Uterus (tissue), 2 donors: ENCODE results near the gene SOX15.

ENCODE experiments used
- POLR2A ChIP-seq, 2 donors: fragments of 450-650 bp; IDR thresholded peaks; one replicate each; pipeline ENCODE4 v1.6.1; 2016; ENCODE audit warnings: antibody characterized with exemption in 2 of 2, mild to moderate bottlenecking in 1 of 2, moderate library complexity in 1 of 2
- TF ChIP-seq, protein P1 (sequence below), 4 experiments: fragments of 200-600 bp in 2 of 4; fragments of 450-650 bp in 2 of 4; sonication (generic) in 2 of 4; IDR thresholded peaks; one replicate each; pipeline ENCODE4 v1.5.1; 2016 to 2019; ENCODE audit warnings: antibody characterized with exemption in 4 of 4, mild to moderate bottlenecking in 2 of 4, moderate library complexity in 1 of 4

DNA sequence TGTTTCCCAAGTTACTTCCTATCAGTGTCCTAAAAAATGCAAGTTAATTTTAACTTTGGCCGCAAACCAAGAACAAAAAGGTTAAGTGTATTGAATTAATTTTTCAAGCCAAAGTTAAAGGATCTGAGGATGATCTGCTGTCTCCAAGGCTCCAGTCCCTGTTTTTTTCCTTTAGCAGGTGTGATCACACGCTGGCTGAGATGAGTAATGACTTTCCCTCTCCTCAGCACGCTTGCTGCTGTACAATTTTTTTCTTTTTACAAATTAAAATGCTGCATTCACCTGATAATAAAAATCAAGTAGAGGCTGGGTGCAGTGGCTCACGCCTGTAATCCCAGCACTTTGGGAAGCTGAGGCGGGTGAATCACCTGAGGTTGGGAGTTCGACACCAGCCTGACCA, 45.0 kb downstream of the SOX15 start:
- TF ChIP-seq, protein P1, sequence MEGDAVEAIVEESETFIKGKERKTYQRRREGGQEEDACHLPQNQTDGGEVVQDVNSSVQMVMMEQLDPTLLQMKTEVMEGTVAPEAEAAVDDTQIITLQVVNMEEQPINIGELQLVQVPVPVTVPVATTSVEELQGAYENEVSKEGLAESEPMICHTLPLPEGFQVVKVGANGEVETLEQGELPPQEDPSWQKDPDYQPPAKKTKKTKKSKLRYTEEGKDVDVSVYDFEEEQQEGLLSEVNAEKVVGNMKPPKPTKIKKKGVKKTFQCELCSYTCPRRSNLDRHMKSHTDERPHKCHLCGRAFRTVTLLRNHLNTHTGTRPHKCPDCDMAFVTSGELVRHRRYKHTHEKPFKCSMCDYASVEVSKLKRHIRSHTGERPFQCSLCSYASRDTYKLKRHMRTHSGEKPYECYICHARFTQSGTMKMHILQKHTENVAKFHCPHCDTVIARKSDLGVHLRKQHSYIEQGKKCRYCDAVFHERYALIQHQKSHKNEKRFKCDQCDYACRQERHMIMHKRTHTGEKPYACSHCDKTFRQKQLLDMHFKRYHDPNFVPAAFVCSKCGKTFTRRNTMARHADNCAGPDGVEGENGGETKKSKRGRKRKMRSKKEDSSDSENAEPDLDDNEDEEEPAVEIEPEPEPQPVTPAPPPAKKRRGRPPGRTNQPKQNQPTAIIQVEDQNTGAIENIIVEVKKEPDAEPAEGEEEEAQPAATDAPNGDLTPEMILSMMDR (IDR thresholded peaks at IDR 0.05): no peak
- TF ChIP-seq POLR2A (IDR thresholded peaks at IDR 0.05): no peak
